Gastroesophageal sphincter (tissue), 4 donors: ENCODE measurements around the gene KCNH2. TPM values are rescaled to one million over a fixed set of nuclear protein-coding genes. Genes with fewer than 3 reads are reported as not detected.

Experiments used
- ATAC-seq: fragments of 150-250 bp; one replicate; pipeline ENCODE4 v1.9.1; 2016; ENCODE audit warnings: mild to moderate bottlenecking, moderate library complexity
- H3K27ac ChIP-seq, 4 donors: fragments of 200-600 bp; sonication (generic) in 3 of 4; 1 replicate in 3 of 4; 2 replicates in 1 of 4; pipeline ENCODE4 v1.5.1; 2016 to 2019
- H3K27me3 ChIP-seq: fragments of 200-600 bp; sonication (generic); one replicate; pipeline ENCODE4 v1.5.1; 2019
- H3K36me3 ChIP-seq, 2 donors: fragments of 200-600 bp; sonication (generic); one replicate each; pipeline ENCODE4 v1.5.1; 2019; ENCODE audit warnings: control low read depth in 1 of 2
- H3K4me1 ChIP-seq, 3 donors: fragments of 200-600 bp; sonication (generic); 1 replicate in 2 of 3; 2 replicates in 1 of 3; pipeline ENCODE4 v1.5.1; 2016 to 2019; ENCODE audit warnings: control low read depth in 2 of 3
- H3K4me3 ChIP-seq, 2 donors: fragments of 200-600 bp; sonication (generic); one replicate each; pipeline ENCODE4 v1.5.1; 2019; ENCODE audit warnings: mild to moderate bottlenecking in 1 of 2, moderate library complexity in 1 of 2
- H3K9me3 ChIP-seq, 3 donors: fragments of 200-600 bp; sonication (generic); one replicate each; pipeline ENCODE4 v1.5.1; 2017 to 2019; ENCODE audit warnings: control low read depth in 2 of 3
- CTCF ChIP-seq, 4 experiments: fragments of 200-600 bp in 2 of 4; fragments of 450-650 bp in 2 of 4; sonication (generic) in 1 of 4; IDR thresholded peaks; one replicate each; pipeline ENCODE4 v1.5.1; 2017 to 2019; ENCODE audit warnings: antibody characterized with exemption in 4 of 4, mild to moderate bottlenecking in 2 of 4, moderate library complexity in 2 of 4
- EP300 ChIP-seq: sonication (generic); formaldehyde crosslinking; IDR thresholded peaks from one replicate; pipeline ENCODE4 v1.6.1; 2017; ENCODE audit warnings: antibody characterized with exemption, mild to moderate bottlenecking
- POLR2A ChIP-seq, 2 donors: fragments of 450-650 bp; IDR thresholded peaks; one replicate each; pipeline ENCODE4 v1.6.1; 2017; ENCODE audit warnings: antibody characterized with exemption in 2 of 2, mild to moderate bottlenecking in 2 of 2, moderate library complexity in 1 of 2
- POLR2AphosphoS5 ChIP-seq: sonication (generic); formaldehyde crosslinking; IDR thresholded peaks from one replicate; pipeline ENCODE4 v1.6.1; 2017; ENCODE audit warnings: antibody characterized with exemption
- whole genome bisulfite sequencing, 2 donors: methylation state at CpG; one replicate each; pipeline ENCODE4 v1.1.5; 2018; ENCODE audit warnings: low coverage in 1 of 2; 5-methylcytosine and 5-hydroxymethylcytosine counted together
- total RNA-seq, 4 donors: library from RNA; depleted of rRNA; stranded (reverse); fragments of >200 nt; gene quantifications; one replicate each; pipeline ENCODE4 v1.1.0, GENCODE V29; 2016

The KCNH2 gene
- total RNA-seq, 4 donors from 2014 or later: 26.6 to 63.8 (median 36.3) TPM

DNA sequence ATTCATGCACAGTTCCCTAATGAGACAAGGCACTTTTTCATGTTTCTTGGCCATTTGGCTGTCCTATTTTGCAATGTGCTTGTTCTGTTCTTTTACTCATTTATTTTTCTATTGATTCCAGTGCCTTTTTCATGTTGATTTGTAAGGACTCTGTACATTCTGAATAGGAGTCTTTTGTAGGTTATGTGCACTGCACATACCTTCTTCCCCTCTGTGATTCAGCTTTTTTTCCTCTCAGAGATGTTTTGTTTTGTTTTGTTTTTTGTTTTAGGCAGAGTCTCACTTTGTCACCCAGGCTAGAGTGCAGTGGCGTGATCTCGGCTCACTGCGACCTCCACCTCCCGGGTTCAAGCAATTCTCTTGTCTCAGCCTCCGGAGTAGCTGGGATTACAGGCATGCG is 59.7 kb downstream of the KCNH2 start:
- 77% methylated on average over 6 of the region's 6 CpGs; no CpG with 5 or more reads in 1 of the 2 donors for WGBS, 2 donors
- H3K27ac ChIP-seq: no peak overlapping the region

DNA sequence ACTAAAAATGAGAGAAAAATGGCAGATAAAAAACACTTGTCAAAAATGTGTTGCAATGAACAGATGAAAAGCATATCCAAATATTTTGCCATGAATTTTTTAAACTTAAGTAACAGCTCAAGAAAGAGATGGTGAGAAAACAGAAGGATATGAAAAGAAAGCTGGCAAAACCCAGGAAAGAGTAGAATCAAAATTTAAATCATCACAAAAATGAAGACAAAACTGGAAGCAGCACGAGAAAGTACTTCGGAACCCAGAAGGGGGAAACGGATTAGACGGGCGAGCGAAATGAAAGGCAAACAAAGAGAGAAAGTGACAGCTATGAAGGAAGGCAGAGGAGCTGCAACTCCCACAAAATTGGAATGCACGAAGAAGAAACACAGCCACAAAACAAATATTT is 60.2 kb downstream of the KCNH2 start:
- 27 to 28% methylated on average over 7 of the region's 7 CpGs for WGBS, 2 donors
- Histone ChIP-seq H3K27ac (no peak overlapping the region), H3K4me3 (no peak overlapping the region), H3K27me3 (peaks cover 8% of the 10 kb centered on the region), H3K4me1 (no peaks in the 10 kb centered on the region), H3K9me3 (no peaks in the 10 kb centered on the region), H3K36me3 (no peaks in the 10 kb centered on the region)
- TF ChIP-seq POLR2A (IDR thresholded peaks at IDR 0.05): no peak
- no peak for TF ChIP-seq CTCF (IDR thresholded peaks at IDR 0.05)
- no peak for ATAC-seq

More for the DNA sequence above, 59.7 kb downstream of the KCNH2 start:
- ATAC-seq: no peak
- H3K27me3 ChIP-seq: peaks cover 6% of the 10 kb centered on the region
- H3K4me1 ChIP-seq: no peaks in the 10 kb centered on the region
- TF ChIP-seq POLR2AphosphoS5 (no peak), POLR2A (IDR thresholded peaks at IDR 0.05) (no peak)
- no peaks in the 10 kb centered on the region for H3K36me3 ChIP-seq
- H3K4me3 ChIP-seq: no peak overlapping the region
- no peaks in the 10 kb centered on the region for H3K9me3 ChIP-seq

- no peak overlapping the region for H3K27ac ChIP-seq
- no peaks in the 10 kb centered on the region for H3K36me3 ChIP-seq
- H3K27me3 ChIP-seq: peaks cover 8% of the 10 kb centered on the region
- H3K4me1 ChIP-seq: no peaks in the 10 kb centered on the region
- WGBS, 2 donors: 93% methylated on average over 10 of the region's 10 CpGs; no CpG with 5 or more reads in 1 of the 2 donors
- H3K4me3 ChIP-seq: no peak overlapping the region
- ATAC-seq: no peak
- no peaks in the 10 kb centered on the region for H3K9me3 ChIP-seq
- TF ChIP-seq POLR2A (IDR thresholded peaks at IDR 0.05) (no peak), CTCF (IDR thresholded peaks at IDR 0.05) (no peak), EP300 (no peak), POLR2AphosphoS5 (no peak)
Measured at GRCh38 chr7:150916670-150917069, 61.5 kb downstream of the KCNH2 start.

GRCh38 chr7:150914966-150915365 is 63.2 kb downstream of the KCNH2 start:
- H3K36me3 ChIP-seq: no peaks in the 10 kb centered on the region
- no peak for ATAC-seq
- H3K4me3 ChIP-seq: no peak overlapping the region
- H3K9me3 ChIP-seq: no peaks in the 10 kb centered on the region
- TF ChIP-seq POLR2A (IDR thresholded peaks at IDR 0.05) (no peak), EP300 (no peak)
- H3K27ac ChIP-seq: no peak overlapping the region
- no peaks in the 10 kb centered on the region for H3K4me1 ChIP-seq
- WGBS, 2 donors: 63 to 83% methylated on average over 2 of the region's 6 CpGs
- peaks cover 8% of the 10 kb centered on the region for H3K27me3 ChIP-seq

DNA sequence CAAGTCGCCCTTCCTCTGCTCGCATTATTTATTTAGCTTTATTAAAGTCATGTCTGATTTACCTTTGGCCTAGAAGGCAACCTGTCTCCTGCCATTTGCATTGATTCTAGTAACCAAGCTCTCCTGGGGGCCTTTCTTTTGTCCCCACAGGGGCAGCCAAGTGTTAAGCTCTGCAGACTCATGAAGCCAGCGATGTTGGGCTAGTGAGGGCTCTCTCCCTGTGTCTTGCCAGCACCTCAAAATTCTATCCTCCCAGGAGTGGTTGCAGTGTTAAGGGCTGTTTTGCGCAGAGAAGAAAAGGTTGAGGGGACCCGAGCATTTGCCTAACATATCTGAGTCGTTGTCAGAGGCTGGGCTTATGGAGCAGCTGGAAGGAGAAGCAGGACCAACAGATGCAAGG is 63.9 kb downstream of the KCNH2 start:
- Histone ChIP-seq H3K36me3 (no peaks in the 10 kb centered on the region), H3K27ac (no peak overlapping the region), H3K4me3 (no peak overlapping the region), H3K27me3 (peaks cover 8% of the 10 kb centered on the region), H3K4me1 (no peaks in the 10 kb centered on the region), H3K9me3 (no peaks in the 10 kb centered on the region)
- TF ChIP-seq CTCF (IDR thresholded peaks at IDR 0.05) (no peak), POLR2A (IDR thresholded peaks at IDR 0.05) (no peak), EP300 (no peak), POLR2AphosphoS5 (no peak)
- no peak for ATAC-seq
- 96 to 100% methylated on average over 1 to 2 of the region's 6 CpGs for WGBS, 2 donors

DNA sequence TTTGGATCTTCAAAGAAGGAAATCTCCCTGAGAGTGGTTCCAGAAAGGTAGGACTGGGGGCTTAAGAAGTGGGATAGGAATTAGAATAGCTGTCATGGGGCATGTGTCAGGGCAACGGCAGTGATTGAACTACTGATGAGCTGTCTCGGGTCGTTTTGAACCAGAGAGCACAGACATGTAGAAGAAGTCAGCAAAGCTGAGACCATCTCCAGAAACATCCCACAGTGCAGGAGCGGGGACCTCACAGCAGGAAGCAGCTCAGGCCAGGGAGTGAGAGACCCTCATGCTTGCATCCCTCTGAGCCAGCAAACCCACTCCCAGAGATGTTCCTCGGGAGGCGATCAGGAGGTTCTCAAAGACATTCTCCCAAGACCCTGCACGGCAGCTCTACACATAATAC is 65.7 kb downstream of the KCNH2 start:
- no peaks in the 10 kb centered on the region for H3K9me3 ChIP-seq
- H3K27me3 ChIP-seq: peaks cover 8% of the 10 kb centered on the region
- ATAC-seq: no peak
- H3K4me3 ChIP-seq: no peak overlapping the region
- H3K4me1 ChIP-seq: no peaks in the 10 kb centered on the region
- no peaks in the 10 kb centered on the region for H3K36me3 ChIP-seq
- WGBS, 2 donors: 78 to 81% methylated on average over 4 to 5 of the region's 7 CpGs
- no peak for TF ChIP-seq POLR2A (IDR thresholded peaks at IDR 0.05)
- H3K27ac ChIP-seq: no peak overlapping the region
